NCI-H1930 (cell line): ENCODE results near the gene STOX2.
"Not testable (repeated sequence)": the region's sequence is repeated elsewhere in the genome, so short reads cannot be mapped to it uniquely, and the experiment has no call there.

ENCODE experiments used
- DNase-seq, 2 experiments: peaks; one replicate each; lab custom pipeline; 2025; lab: John Stamatoyannopoulos, UW

Gene STOX2

GRCh38 chr4:184022679-184023383, 117.7 kb downstream of the STOX2 start:
- no peak for DNase-seq

GRCh38 chr4:184024637-184025036, 119.5 kb downstream of the STOX2 start:
- DNase-seq = no peak

DNA sequence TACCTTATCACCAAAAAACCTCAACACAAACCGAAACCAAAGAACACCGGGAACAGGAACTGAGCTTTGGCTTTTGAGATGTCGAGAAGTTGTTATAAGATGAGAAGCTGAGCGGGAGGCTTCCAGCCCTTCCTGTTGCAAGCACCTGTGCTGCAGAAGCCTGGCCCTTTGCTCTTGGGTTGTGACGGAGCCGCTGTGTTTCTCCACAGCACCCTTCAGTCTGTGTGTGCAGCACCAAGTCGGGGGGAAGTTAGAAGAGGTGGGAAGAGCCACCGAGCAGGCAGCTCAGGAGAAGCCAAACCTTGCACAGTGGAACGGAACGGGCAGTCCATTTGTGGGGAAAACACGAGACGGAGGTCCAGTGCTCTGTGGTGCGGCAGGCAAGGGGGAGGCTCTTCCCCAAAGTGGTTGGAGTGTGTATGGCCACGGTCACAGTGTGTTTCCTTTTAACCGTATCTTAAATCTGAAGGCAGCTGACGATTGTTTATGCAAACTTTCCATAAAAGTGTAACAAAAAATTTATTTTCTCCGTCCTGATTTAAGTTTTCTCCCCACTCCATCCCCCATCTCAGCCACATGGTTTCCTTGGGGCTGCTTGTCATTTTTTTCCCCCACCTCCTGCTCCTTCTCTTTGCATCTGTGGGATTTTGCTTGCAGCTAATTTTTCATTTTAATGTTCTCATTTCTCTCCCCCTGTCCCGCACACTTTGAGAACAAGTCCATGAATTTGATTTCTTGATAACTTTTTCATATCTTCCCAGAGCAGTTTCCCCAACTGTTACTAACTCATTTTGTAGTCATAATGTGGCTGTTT, 123.7 kb downstream of the STOX2 start:
- DNase-seq = no peak

DNA sequence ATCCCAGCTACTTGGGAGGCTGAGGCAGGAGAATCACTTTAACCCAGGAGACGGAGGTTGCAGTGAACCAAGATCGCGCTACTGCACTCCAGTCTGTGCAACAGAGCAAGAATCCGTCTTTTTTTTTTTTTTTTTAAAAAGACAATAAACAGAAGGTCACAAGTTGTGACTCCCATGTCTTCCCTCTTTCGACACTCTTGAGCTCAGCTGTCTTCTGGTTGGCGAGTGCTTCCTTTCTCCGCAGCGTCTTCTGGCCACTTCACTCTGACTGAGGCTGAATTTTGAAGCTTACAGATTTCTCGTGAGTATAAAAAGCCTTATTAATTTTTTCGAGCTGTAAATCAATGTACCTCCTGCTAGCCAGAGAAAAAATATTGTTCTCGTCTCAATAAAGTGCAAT, 124.9 kb downstream of the STOX2 start:
- DNase-seq = no peak

- no peak for DNase-seq
These were observed 125.7 kb downstream of the STOX2 start for GRCh38 chr4:184030764-184031163.

DNA sequence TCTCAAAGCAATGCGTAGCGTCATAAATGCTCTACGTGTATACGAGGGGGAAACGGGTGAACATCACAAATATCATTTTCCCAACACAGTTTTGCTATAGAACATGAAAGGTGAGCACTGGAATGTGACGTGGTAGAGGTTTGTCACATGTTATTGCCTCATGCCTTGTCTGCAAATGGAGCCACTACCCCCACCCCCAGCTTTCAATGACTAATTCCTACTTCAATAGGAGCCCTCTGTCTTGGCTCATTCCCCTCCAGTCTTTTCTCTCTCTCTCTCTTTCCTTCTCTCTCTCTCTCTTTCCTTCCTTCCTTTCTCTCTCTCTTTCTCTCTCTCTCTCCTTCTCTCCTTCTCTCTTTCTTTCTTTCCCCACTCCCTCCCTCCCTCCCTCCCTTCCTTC, 127.0 kb downstream of the STOX2 start:
- DNase-seq = no peak

DNA sequence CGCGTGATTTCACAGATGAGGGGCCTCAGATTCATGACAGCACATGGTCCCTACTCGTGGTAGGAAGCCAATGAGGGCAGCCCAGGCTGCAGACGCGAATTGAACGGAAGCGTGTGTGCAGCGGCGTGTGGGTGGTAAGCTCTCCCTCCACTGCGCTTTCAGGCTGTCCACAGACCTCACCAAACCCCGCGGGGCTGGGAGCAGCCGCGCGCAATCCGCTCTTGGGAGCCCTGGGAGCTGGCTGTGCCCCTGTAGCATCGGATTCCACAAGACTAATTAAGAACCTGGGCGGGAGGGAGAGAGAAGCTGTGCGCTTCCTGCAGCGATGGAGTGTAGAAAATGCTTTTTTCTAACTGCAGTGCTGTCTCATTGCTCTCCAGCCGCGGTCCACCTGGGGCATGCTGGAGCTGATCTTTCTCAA, 134.9 kb downstream of the STOX2 start:
- no peak for DNase-seq

DNA sequence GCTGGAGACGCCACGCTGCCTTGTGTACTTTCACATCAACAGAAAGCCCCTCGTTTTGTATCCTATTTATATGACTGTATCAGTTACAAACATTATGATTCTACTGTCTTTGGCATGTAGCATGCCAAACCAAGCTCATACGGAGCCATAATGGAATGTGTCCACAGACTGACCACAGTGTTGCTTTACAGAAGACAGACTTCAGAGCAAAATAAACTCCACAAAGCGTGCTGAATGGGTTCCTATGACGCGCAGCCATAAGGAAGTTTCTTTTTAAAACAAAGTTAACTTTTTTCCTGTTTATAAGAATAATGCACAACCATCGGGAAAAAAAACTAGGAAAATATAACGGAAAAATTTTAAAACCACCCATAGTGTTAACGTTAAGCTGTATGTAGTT, 136.0 kb downstream of the STOX2 start:
- DNase-seq = no peak

DNA sequence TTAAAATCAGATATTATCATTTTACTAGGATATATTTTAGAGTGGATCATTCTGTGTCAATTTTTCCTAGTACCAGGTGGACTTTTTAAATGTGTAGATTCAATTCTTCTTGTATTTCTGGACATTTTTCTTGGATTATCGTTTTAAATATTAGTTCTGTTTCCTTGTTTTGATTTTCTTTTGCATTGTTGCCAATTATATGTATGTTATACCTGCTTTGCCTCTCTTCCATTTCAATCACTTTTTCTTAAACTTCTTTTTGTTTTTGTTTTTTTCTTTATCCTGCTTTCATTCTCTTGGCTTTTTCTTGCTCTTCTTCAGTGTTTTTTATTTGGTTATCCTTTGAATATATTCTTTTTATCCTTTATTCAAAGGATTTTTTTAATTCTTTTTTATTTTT, 141.0 kb downstream of the STOX2 start:
- DNase-seq = no peak

DNA sequence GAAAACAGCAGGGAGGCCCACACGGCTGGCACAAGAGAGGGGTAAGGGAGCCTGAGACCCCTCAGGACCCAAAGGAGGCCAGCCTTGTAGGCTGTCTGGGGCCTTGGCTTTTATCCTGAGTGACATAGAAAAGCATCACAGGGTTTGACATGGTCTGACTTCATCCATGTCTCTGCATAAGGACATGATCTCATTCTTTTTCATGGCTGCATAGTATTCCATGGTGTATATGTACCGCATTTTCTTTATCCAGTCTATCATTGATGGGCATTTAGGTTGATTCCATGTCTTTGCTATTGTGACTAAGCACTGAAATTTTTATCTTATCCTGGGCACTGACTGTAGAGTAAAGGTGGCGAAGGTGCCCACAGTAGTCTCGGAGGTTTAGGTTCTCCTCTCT, 146.2 kb downstream of the STOX2 start:
- DNase-seq = not testable (repeated sequence)

DNA sequence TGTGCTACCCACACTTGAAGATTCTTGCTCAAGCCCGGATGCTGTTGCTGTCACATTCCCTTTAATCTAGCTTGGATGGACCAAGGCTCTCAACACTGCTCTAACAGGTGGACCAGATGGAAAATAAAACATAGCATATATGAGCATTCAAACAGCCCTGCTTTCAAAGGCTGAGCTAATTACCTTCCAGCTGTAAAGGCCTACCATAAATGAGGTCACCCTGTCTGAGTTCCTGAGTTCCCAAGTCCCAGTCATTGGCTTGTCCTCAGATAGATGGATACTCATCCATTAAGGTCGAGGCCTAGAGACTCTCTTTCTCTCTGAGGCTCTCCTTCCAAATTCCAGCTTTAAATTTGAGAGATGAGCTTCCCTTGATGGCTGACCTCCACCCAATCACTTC, 147.5 kb downstream of the STOX2 start:
- DNase-seq = no peak

GRCh38 chr4:184053434-184053833, 148.3 kb downstream of the STOX2 start:
- DNase-seq = no peak

DNA sequence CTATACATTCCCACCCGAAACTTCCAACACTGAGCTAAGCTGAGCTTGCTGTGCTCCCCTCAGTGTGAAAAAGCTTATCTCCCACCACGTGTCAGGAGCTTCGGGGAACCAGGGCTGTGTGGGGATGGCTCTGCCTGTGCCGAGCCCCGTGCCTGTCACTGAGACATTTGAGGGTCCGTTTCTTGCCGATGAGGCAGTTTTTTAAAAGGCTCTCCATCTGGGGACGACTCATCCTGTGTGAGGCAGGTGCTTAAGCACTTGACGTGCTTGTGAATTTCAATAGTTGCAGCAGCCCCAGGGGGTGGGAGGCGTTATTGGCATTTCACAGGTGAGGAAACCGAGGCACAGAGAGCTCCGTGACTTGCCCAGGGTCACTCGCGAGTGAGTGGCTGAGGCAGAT, 151.8 kb downstream of the STOX2 start:
- DNase-seq = no peak

- DNase-seq = no peak
These were observed 152.9 kb downstream of the STOX2 start for GRCh38 chr4:184058026-184058425.

DNA sequence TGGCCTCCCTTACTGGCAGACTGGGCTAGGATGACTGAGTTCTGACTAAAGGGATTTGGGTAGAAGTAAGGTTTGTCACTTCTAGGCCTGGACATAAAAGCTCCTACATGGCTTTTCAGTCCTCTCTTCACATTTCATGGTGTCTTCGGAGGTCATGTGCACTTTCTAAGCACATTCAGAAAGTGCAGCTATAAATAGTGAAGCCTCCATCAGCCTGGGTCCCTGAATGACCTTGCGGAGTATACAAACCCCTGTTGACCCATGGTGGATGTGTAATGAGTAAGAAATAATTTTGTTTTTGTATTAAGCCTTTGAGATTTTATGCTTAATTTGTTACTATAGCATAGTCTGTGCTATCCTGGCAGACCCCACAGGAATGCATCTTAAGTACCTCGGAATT, 154.0 kb downstream of the STOX2 start:
- DNase-seq = no peak

DNA sequence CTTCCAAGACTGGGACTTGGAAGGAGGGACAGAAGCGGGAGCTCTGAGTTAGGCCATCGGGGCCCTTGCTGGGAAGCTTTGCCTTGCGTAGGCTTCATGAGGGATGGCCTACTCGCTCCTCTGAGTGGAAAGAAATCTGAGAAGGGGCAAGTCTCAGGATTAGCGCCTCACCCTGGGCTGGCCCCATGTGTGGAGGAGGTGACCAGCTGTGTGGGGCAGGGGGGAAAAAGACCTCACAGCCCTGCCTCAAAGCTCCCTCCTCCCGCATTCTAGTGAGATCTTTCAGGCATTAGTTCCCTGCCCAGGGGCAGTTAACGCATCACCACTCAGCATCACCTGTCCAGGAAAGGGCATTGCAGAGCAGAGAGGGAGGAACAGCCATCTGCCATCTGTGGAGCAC, 156.5 kb downstream of the STOX2 start:
- DNase-seq = no peak

DNA sequence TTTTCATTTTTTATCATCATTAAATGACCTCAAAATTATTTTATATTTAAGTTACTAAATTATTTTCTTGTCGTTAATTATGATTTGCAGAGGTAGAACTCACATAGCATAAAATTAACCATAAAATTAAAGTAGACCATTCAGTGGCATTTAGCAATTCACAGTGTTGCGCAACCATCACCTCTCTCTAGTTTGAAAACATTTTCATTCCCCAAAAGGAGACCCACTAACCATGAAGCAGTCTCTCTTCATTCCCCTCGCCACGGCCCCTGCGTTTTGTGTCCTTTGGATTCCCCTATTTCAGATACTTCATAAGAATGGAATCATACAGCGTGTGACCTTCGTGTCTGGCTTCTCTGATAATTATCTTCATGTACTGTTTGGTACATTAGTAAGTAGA, 157.7 kb downstream of the STOX2 start:
- DNase-seq = no peak

GRCh38 chr4:184064877-184065276, 159.8 kb downstream of the STOX2 start:
- DNase-seq = no peak

GRCh38 chr4:184066584-184067300, 161.6 kb downstream of the STOX2 start:
- DNase-seq = no peak

DNA sequence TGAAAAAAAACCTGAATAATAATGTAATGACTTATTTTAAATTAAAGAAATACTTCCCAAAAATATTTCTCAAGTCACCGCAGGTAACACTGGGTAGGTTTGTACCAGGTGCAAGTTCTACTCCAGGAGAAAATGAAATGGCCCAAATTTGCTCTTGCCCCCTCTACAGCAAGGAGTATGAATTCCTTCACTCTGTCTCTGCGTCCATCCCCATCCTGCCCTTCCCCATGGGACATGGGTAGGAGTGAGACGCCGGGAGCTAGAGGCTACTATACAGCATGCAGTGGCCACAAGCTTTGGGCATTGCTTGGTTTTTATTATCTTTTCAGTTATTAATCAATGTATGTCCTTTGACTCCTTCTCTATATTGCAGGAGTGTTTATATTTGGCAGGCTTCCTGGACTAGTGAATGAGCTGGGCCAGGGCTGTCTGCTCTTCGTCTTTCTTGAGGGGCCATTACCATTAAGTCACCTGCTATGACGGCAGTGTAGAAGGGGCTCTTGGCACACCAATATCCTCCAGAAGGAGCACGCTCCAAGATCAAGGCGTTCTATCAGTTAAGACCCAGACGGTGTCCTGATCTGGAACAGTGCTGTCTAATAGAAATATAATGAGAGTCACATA, 162.9 kb downstream of the STOX2 start:
- no peak for DNase-seq
